Measurements from ENCODE around the gene CERK.

DNA sequence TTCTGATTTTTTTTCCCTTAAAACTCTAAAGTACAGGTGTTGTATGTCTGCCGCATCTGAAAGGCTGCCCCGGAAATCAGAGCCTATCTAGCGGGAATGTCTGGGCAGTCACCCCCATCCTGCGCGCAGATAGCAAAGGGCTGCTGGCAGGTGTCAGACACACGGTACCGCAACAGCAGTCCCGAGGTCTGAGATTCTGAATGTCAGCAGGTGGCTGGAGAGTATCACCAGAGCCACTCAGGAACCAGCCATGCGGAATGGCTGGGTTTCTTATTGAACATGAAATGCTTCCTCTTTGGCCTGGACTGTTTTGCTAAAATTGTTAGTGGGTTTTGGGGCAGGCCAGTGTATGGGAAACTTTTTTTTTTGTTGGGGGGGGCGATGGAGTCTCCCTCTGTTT is 53.3 kb downstream of the CERK start:
- TF ChIP-seq POLR2AphosphoS5 (IDR thresholded peaks at IDR 0.05; ENCODE audit: low read depth, low read length) (no peak), SIN3A (IDR thresholded peaks at IDR 0.05; ENCODE audit: borderline replicate concordance, insufficient read depth, low read length) (no peak), FOXP2 (optimal IDR thresholded peaks at IDR 0.05; ENCODE audit: borderline replicate concordance, extremely low read depth, extremely low read length, insufficient read depth) (no peak), TAF1 (IDR thresholded peaks at IDR 0.05; ENCODE audit: borderline replicate concordance, insufficient read depth, low read length) (no peak)

Measured in PFSK-1 (cell line).